GM19467 (cell line): Measurements from ENCODE around the gene SIGLEC7.

Source experiments
- ATAC-seq: cut with Tn5 transposase; IDR thresholded peaks from one replicate; pipeline ENCODE4 v1.9.1; 2021; ENCODE audit warnings: mild to moderate bottlenecking, moderate library complexity; ENCODE audit not compliant: unreplicated experiment

Gene SIGLEC7

GRCh38 chr19:51142119-51142518 is at the start of gene SIGLEC7:
SIGLEC7 (plus strand) TSS chr19:51142301; CDS start chr19:51142370, 69 bp downstream.
- no peak for ATAC-seq

- no peak for ATAC-seq
These were observed 49.0 kb upstream of the SIGLEC7 start for GRCh38 chr19:51093101-51093500.

GRCh38 chr19:51093510-51094345 is 48.4 kb upstream of the SIGLEC7 start:
- no peak for ATAC-seq

GRCh38 chr19:51094696-51095279 is 47.3 kb upstream of the SIGLEC7 start:
- ATAC-seq, result no peak

GRCh38 chr19:51096473-51097165 is 45.5 kb upstream of the SIGLEC7 start:
- no peak for ATAC-seq

- ATAC-seq, result no peak
These were observed 44.8 kb upstream of the SIGLEC7 start for GRCh38 chr19:51097166-51097738.

- no peak for ATAC-seq
These were observed 44.3 kb upstream of the SIGLEC7 start for GRCh38 chr19:51097796-51098195.

GRCh38 chr19:51098365-51099046 is 43.6 kb upstream of the SIGLEC7 start:
- no peak for ATAC-seq

- no peak for ATAC-seq
These were observed 43.1 kb upstream of the SIGLEC7 start for GRCh38 chr19:51099047-51099382.

- no peak for ATAC-seq
These were observed 41.5 kb upstream of the SIGLEC7 start for GRCh38 chr19:51100601-51101000.

- no peak for ATAC-seq
These were observed 40.8 kb upstream of the SIGLEC7 start for GRCh38 chr19:51101171-51101865.

GRCh38 chr19:51102991-51103390 is 39.1 kb upstream of the SIGLEC7 start:
- ATAC-seq, result no peak

- ATAC-seq, result no peak
These were observed 38.2 kb upstream of the SIGLEC7 start for GRCh38 chr19:51103926-51104341.

- ATAC-seq, result no peak
These were observed 34.6 kb upstream of the SIGLEC7 start for GRCh38 chr19:51107406-51108065.

GRCh38 chr19:51108066-51108804 is 33.9 kb upstream of the SIGLEC7 start, which contains the start of gene CTU1:
CTU1 (minus strand) TSS chr19:51108409; CDS start chr19:51104569, 3,840 bp downstream.
- ATAC-seq, result peak; percentile 92

GRCh38 chr19:51108805-51109146 is 33.3 kb upstream of the SIGLEC7 start:
- ATAC-seq, result peak; percentile 17

GRCh38 chr19:51110666-51110971 is 31.5 kb upstream of the SIGLEC7 start:
- no peak for ATAC-seq

GRCh38 chr19:51111606-51112005 is 30.5 kb upstream of the SIGLEC7 start:
- ATAC-seq, result no peak

- ATAC-seq, result no peak
These were observed 27.9 kb upstream of the SIGLEC7 start for GRCh38 chr19:51114087-51114729.
